H1 (cell line): ENCODE measurements around the gene GPD1L. TPM values are rescaled to one million over a fixed set of nuclear protein-coding genes. Genes with fewer than 3 reads are reported as not detected.

Experiments
- BCL11A ChIP-seq, 2 experiments: IDR thresholded peaks; one replicate each; pipeline ENCODE4 v1.6.1; 2011; ENCODE audit warnings: low read depth in 2 of 2, low read length in 2 of 2, mild to moderate bottlenecking in 2 of 2
- NANOG ChIP-seq: IDR thresholded peaks from 2 replicates; pipeline ENCODE4 v1.6.1; 2011; ENCODE audit warnings: low read length, low read depth, mild to moderate bottlenecking, inconsistent platforms; ENCODE audit not compliant: insufficient read depth, poor library complexity, severe bottlenecking
- polyA plus RNA-seq, 7 experiments: library from polyadenylated mRNA; depleted of rRNA in 3 of 7; stranded (reverse) in 5 of 7; unstranded in 2 of 7; fragments of >200 nt in 5 of 7; fragments of 200-250 nt in 2 of 7; gene quantifications; 1 replicate in 5 of 7; 2 replicates in 1 of 7; 4 replicates in 1 of 7; pipeline versions ENCODE4 v1.2.1 to v1.2.3, GENCODE V29; 2011 to 2013; ENCODE audit warnings: missing spikeins in 2 of 7, mixed read lengths in 2 of 7
- total RNA-seq: library from RNA; stranded (reverse); fragmentation: NEBNext Ultra II Directional; extraction: Animal tissue kit (Norgen Biotek cat#: 25700); gene quantifications from 2 replicates; pipeline ENCODE4 v1.2.1, GENCODE V29; 2021

The GPD1L gene
- total and polyA plus RNA-seq, 2 of the 8 experiments (the other 6 are each of a cell fraction or from before 2014, with no cell fraction given), result 2.4 to 8.4 TPM

DNA sequence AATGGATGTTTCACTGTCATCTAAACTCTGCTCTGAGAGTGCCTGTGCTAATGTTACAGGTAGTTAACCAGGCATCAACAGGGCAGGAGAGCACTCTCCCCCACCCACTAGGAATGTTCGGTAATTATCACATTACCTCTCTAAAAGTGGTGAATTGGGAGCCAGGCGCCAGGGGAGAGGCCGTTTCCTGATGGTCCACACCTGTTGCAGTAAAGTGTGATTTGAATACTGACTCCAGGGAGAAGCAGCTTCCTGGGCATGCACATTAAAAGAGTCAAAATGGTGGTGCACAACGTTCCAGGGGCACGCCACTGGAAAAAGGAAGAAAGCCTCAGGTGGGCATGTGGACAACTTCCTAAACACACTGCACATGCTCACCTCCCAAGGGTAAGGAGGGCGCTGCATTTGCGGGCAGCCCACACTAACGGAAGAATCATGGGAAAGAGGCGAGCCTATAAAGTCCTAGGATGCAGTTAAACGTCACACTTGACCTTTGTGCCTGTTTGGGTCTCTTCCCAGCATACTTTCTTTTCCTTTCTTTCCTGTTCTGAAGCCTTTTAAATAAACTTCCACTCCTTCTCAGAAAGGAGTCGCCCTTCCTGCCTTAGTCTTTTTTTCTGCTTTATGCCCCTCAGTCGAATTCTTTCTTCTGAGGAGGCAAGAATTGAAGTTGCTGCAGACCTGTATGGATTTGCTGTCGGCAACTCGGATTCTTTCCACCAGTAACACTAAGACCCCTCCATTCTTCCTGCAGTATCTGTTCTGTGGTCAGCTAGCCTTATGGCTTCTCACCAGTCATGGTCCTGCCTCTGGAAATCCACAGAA, 28.9 kb upstream of the GPD1L start (continued):
- TF ChIP-seq NANOG (no peak), BCL11A (IDR thresholded peaks at IDR 0.05; ENCODE audit: low read depth in 2 of 2, low read length in 2 of 2) (no peak)
